Mucosa of rectum (tissue), 2 donors: ENCODE data around the gene SALL2.

Experiments
- H3K27ac ChIP-seq, 2 donors: one replicate each; pipeline ENCODE4 v1.7.0; 2013; ENCODE audit warnings: inconsistent platforms in 2 of 2, low read depth in 2 of 2, low read length in 2 of 2
- H3K27me3 ChIP-seq, 2 donors: one replicate each; pipeline ENCODE4 v1.7.0; 2013; ENCODE audit warnings: low read length in 2 of 2; ENCODE audit not compliant: control insufficient read depth in 2 of 2, insufficient read depth in 2 of 2
- H3K36me3 ChIP-seq, 2 donors: one replicate each; pipeline ENCODE4 v1.7.0; 2013; ENCODE audit warnings: low read length in 2 of 2; ENCODE audit not compliant: control insufficient read depth in 2 of 2, insufficient read depth in 2 of 2
- H3K4me1 ChIP-seq, 2 donors: one replicate each; pipeline ENCODE4 v1.7.0; 2013; ENCODE audit warnings: low read length in 2 of 2, mild to moderate bottlenecking in 1 of 2; ENCODE audit not compliant: control insufficient read depth in 2 of 2, insufficient read depth in 2 of 2
- H3K4me3 ChIP-seq, 2 donors: one replicate each; pipeline ENCODE4 v1.7.0; 2013; ENCODE audit warnings: low read length in 2 of 2
- H3K9ac ChIP-seq, 2 donors: one replicate each; pipeline ENCODE4 v1.7.0; 2013; ENCODE audit warnings: low read length in 2 of 2, low read depth in 1 of 2, mild to moderate bottlenecking in 1 of 2
- H3K9me3 ChIP-seq, 2 donors: one replicate each; pipeline ENCODE4 v1.7.0; 2013; ENCODE audit warnings: low read length in 2 of 2; ENCODE audit not compliant: control insufficient read depth in 2 of 2
- donor health status: healthy.
- donor health status: Normal muscosa, but diverticular disease.

The SALL2 gene

DNA sequence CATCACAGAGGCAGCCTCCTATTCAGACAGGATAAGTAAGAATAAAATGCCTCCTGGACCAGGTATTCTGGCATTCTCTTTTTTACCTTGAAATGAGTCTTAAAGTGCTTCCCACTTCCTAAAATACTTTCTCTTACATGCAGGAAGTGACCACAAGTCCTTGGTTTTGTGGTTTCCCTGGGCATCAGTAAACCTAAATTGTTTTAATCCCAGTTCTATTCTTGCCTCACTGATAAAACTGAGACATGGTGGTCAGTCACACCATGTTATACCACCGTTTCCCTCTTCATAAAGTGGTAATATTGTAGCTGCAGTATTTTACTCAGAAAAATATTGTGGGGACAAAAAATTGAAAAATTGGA is 1.2 kb upstream of the SALL2 start:
- Histone ChIP-seq H3K9ac (no peak overlapping the region), H3K4me3 (no peak overlapping the region)

DNA sequence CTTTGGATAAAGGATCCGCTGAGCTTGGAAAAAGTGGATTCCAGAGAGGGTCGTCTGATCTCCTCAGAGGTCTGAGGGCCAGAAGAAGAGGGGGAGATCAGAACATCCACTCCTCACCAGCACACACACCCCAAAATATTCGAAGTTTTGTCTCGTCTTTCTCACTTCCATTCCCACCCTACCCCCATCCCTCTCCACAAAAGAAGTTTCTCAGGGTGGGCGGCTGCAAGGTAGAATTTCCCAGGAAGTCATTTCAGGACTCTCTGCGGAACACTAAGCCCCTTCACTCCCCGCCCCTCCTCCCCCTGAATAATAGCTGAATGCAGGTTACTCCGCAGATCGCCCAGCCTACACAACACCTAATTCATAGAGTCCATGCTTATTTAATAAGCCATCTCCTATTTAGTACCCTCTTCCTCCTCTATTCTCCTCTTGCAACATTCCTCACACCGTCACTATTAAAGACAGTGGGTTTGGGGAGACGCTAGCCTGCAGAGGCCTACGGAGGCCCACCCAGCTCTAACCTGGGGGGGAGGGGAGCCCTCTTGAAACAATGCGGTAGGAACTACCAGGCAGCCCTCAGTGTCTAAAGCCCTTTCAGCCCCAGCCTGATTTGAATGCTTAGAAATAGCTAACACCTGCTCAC is 649 bp upstream of the SALL2 start:
- Histone ChIP-seq H3K9ac (no peak overlapping the region), H3K4me3 (peak overlapping the region; percentile 66 to 72), H3K27ac (no peak overlapping the region), H3K9me3 (no peaks in the 10 kb centered on the region), H3K36me3 (no peaks in the 10 kb centered on the region), H3K27me3 (no peaks in the 10 kb centered on the region), H3K4me1 (no peaks in the 10 kb centered on the region)

More for the DNA sequence above, 1.2 kb upstream of the SALL2 start:
- no peaks in the 10 kb centered on the region for H3K9me3 ChIP-seq
- H3K36me3 ChIP-seq: no peaks in the 10 kb centered on the region
- no peak overlapping the region for H3K27ac ChIP-seq
- H3K4me1 ChIP-seq: no peaks in the 10 kb centered on the region
- no peaks in the 10 kb centered on the region for H3K27me3 ChIP-seq

DNA sequence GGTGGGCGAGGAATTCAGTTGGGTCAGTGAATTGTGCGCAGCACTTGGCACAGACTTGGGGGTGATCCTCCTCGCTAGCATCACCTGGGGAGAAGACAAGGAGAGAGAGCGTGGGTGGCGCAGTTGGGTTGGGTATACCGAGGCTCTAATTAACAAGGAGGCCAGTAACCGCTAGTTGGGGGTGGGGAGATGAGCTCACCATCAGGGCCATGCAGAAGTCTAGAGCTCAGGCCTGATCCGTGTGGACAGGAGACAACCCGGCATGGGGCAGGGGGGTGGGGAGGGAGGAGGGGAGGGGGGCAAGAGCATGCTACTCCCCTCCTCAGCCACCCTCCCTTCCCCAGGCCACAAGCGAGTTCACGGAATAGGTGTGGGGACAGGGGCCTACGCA is 580 bp downstream of the SALL2 start:
- Histone ChIP-seq H3K4me1 (no peaks in the 10 kb centered on the region), H3K36me3 (no peaks in the 10 kb centered on the region), H3K27ac (peak overlapping the region in 1 of 2 donors; percentile 7), H3K4me3 (peak overlapping the region; percentile 66 to 72), H3K9ac (peak overlapping the region in 1 of 2 donors; percentile 52), H3K27me3 (no peaks in the 10 kb centered on the region), H3K9me3 (no peaks in the 10 kb centered on the region)

DNA sequence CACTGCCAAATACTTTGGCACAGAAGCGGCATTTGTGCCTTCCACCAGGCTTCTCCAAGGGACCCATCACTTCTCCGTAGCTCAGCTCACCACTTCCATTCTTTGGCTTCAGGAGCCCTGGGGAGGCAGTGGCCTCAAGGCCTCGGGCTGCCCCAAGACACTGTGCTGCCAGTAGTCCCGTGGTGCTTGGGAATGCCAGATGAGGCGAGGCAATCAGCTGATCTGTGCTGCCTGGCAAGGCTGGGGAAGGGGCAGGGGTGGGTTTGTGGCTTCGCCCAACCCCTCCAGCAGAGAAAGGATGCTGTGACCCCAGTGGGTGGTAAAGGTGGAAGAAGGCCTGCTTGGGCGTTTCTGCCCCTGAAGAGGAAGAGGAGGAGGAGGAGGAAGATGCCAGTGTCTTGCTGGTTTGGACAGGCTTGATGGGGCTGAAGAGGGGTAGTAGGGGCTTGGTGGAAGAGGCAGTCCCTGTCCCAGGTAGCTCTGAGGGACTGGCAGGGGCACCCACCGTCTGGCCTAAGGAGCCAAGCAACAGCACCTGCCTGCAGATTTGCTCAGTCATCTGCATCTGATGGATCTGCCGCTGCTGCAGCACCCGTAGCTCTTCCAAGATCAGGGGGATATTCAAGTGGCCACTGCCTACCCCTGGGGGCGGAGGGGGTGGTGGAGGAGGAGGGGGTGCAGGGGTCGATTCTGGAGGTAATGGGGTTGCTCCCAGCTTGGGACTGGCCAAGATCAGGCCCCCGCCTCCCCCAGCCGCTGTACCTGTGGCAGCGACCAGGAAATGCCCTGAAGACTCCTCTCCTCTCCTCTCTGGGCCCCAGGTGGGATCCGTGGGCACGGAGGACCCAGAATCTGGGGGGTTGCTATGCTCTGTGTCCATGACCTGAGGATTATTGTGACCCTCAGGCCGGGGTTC is 1.3 kb downstream of the SALL2 start:
- no peaks in the 10 kb centered on the region for H3K27me3 ChIP-seq

DNA sequence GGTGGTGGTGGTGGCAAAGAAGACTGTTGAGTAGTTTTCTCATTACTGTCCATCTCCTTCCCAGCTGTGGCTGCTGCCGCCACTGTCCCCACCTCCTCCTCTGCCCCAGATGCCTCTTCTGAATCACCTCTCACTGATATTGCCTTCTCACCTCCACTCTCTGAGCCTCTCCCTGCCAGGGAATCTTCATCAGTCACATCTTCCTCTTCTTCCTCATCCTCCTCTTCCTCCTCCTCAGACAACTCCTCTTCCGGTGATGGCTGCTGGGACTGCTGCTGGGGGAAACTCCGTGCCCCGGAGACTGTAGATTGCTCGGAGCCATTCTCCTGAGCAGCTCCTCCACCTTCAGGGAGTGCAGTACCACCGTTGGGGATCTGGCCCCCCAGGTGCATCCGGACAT is 2.9 kb downstream of the SALL2 start:
- H3K9me3 ChIP-seq: no peaks in the 10 kb centered on the region
- no peaks in the 10 kb centered on the region for H3K27me3 ChIP-seq
- no peaks in the 10 kb centered on the region for H3K36me3 ChIP-seq
- H3K4me3 ChIP-seq: no peak overlapping the region
- H3K27ac ChIP-seq: no peak overlapping the region
- no peak overlapping the region for H3K9ac ChIP-seq
- H3K4me1 ChIP-seq: no peaks in the 10 kb centered on the region

More for the DNA sequence above, 1.3 kb downstream of the SALL2 start:
- Histone ChIP-seq H3K4me1 (no peaks in the 10 kb centered on the region), H3K27ac (no peak overlapping the region), H3K36me3 (no peaks in the 10 kb centered on the region), H3K9ac (no peak overlapping the region), H3K4me3 (peak overlapping the region in 1 of 2 donors; percentile 26), H3K9me3 (no peaks in the 10 kb centered on the region)

DNA sequence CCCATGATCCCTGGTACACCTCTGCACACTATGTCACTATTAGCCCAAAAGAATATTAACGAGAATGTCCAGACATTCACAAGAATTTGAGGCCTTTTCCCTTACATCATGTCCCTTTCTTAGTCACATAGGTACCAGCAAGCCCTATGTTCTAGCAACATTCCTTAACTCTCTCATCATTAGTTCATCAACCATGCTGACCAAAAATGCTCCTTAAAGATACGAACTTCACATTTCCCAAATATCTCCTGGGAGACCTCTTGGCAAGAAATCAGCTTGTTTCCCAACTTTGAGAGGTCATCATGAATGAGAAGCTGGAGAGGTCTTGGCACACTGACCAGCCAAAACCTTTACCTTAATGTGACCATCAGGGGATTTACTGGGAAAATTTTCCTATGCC is 4.6 kb downstream of the SALL2 start:
- Histone ChIP-seq H3K9me3 (no peaks in the 10 kb centered on the region), H3K27ac (no peak overlapping the region), H3K27me3 (no peaks in the 10 kb centered on the region), H3K4me1 (no peaks in the 10 kb centered on the region), H3K9ac (no peak overlapping the region), H3K4me3 (no peak overlapping the region), H3K36me3 (no peaks in the 10 kb centered on the region)

DNA sequence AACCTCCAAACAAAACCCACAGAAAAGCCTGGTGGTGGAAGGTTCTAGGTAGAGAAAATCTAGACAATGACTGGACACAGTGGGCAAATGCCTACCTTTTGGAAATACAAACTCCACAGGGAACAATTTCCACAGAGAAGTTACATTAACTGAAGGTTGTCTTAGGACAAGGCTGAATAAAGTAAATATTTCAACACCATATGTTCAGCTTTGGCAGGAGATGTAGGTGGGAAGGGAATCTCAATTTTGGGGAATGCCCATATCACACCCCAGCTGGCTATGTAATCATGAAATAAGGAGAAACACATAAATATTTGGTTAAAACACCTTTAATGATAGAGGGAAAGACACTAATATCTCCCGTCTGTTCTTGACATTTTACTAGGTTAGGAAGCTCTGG is 5.4 kb downstream of the SALL2 start:
- Histone ChIP-seq H3K9ac (no peak overlapping the region), H3K27ac (no peak overlapping the region), H3K27me3 (peaks cover 0 to 2% of the 10 kb centered on the region in 2 donors)

DNA sequence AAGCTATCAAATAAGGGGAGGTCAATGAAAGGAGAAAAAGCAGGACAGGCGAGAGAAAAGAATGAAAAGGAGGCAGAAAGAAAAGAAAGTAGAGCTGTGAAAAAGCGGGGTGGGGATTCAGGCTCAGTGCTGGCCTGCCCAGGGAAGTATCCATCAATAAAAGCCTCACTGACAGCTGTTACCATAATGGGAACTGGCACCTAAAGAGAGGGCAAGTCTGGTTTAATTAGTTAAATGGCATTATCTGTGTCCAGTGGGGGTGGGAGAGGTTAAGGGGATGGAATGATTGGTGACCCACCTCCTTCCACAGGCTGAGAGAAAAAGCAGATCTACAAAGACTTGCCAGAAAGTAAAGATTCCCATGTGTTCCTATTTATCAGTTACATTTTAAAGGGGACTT is 7.4 kb downstream of the SALL2 start:
- no peak overlapping the region for H3K4me3 ChIP-seq
- H3K4me1 ChIP-seq: no peaks in the 10 kb centered on the region
- peaks cover 0 to 2% of the 10 kb centered on the region in 2 donors for H3K27me3 ChIP-seq
- H3K27ac ChIP-seq: no peak overlapping the region
- H3K9ac ChIP-seq: no peak overlapping the region
- no peaks in the 10 kb centered on the region for H3K9me3 ChIP-seq
- no peaks in the 10 kb centered on the region for H3K36me3 ChIP-seq

More for the DNA sequence above, 5.4 kb downstream of the SALL2 start:
- Histone ChIP-seq H3K36me3 (no peaks in the 10 kb centered on the region), H3K9me3 (no peaks in the 10 kb centered on the region), H3K4me1 (no peaks in the 10 kb centered on the region), H3K4me3 (no peak overlapping the region)

DNA sequence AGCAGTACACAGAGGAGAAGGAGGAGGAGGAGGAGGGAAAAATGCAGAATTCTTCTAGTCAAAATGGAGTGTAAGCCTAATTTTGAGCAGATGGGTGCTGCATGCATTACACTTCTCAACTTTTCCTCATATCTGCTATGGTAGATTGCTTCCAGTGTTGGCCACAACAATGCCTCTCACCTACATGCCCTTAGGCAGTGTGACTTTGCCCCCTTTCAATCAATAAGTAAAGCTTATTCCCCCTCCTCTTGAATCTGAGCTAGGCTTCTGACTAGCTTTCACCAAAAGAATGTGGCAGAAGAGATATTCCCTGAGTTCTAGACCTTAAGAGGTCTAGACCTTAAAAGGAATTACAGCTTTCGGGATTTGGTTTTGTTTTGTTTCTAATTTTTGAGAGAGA is 11.8 kb downstream of the SALL2 start:
- no peaks in the 10 kb centered on the region for H3K36me3 ChIP-seq
- H3K27me3 ChIP-seq: peaks cover 0 to 2% of the 10 kb centered on the region in 2 donors
- no peak overlapping the region for H3K9ac ChIP-seq
- peaks cover 7 to 10% of the 10 kb centered on the region in 2 donors for H3K4me1 ChIP-seq
- no peak overlapping the region for H3K4me3 ChIP-seq
- no peak overlapping the region for H3K27ac ChIP-seq
- H3K9me3 ChIP-seq: no peaks in the 10 kb centered on the region
